WTC11 (cell line): ENCODE data around the gene CHPF2.

Source experiments
- AR ChIP-seq: fragments of 250-450 bp; sonication (Bioruptor Pico); IDR thresholded peaks from 2 replicates; pipeline ENCODE4 v1.9.0; 2021; ENCODE audit warnings: mild to moderate bottlenecking
- CREM ChIP-seq: sonication (generic); formaldehyde crosslinking; IDR thresholded peaks from 2 replicates; pipeline ENCODE4 v1.8.1; 2022; ENCODE audit warnings: mild to moderate bottlenecking, missing genetic modification reagents, moderate library complexity
- CTCF ChIP-seq: fragments of 200-600 bp; IDR thresholded peaks from 2 replicates; pipeline ENCODE4 v1.8.0; 2022; ENCODE audit warnings: antibody characterized with exemption
- E2F5 ChIP-seq: sonication (generic); formaldehyde crosslinking; IDR thresholded peaks from 2 replicates; pipeline ENCODE4 v1.8.1; 2022; ENCODE audit warnings: mild to moderate bottlenecking, moderate library complexity, missing genetic modification reagents
- FOXJ3 ChIP-seq: sonication (generic); formaldehyde crosslinking; IDR thresholded peaks from 2 replicates; pipeline ENCODE4 v1.9.0; 2021; ENCODE audit warnings: missing genetic modification reagents, mild to moderate bottlenecking, borderline replicate concordance
- MAX ChIP-seq: sonication (generic); formaldehyde crosslinking; IDR thresholded peaks from 2 replicates; pipeline ENCODE4 v1.8.0; 2022; ENCODE audit warnings: mild to moderate bottlenecking, missing genetic modification reagents
- MXD4 ChIP-seq: fragments of 250-450 bp; sonication (Bioruptor Pico); IDR thresholded peaks from 2 replicates; pipeline ENCODE4 v1.8.0; 2021; ENCODE audit warnings: mild to moderate bottlenecking, moderate library complexity, borderline replicate concordance
- MYBL2 ChIP-seq: sonication (generic); formaldehyde crosslinking; IDR thresholded peaks from 2 replicates; pipeline ENCODE4 v1.8.1; 2023; ENCODE audit warnings: mild to moderate bottlenecking, moderate library complexity, missing genetic modification reagents
- SP1 ChIP-seq: sonication (generic); formaldehyde crosslinking; conservative IDR thresholded peaks from 2 replicates; pipeline ENCODE4 v1.8.1; 2022; ENCODE audit warnings: missing genetic modification reagents
- USF1 ChIP-seq: sonication (generic); formaldehyde crosslinking; IDR thresholded peaks from 2 replicates; pipeline ENCODE4 v1.8.0; 2022; ENCODE audit warnings: mild to moderate bottlenecking, missing genetic modification reagents
- USF2 ChIP-seq: sonication (generic); formaldehyde crosslinking; IDR thresholded peaks from 2 replicates; pipeline ENCODE4 v1.8.1; 2023; ENCODE audit warnings: mild to moderate bottlenecking, missing genetic modification reagents, moderate library complexity

GRCh38 chr7:151201344-151201743 lies 30.9 kb upstream of the CHPF2 start:
- TF ChIP-seq CTCF (no peak), SP1 (CRISPR knock-in tag) (no peak), MXD4 (CRISPR knock-in tag) (no peak), E2F5 (CRISPR knock-in tag) (no peak), CREM (no peak), AR (no peak), USF2 (CRISPR knock-in tag) (no peak), FOXJ3 (no peak), MYBL2 (CRISPR knock-in tag) (no peak), USF1 (CRISPR knock-in tag) (no peak), MAX (CRISPR knock-in tag) (no peak)
